ENCODE results near the gene EP300. TPM values are rescaled to one million over a fixed set of nuclear protein-coding genes. Genes with fewer than 3 reads are reported as not detected.

EP300 gene
- total and polyA plus RNA-seq, 2 donors from 2014 or later = 4.1 to 76.8 TPM

DNA sequence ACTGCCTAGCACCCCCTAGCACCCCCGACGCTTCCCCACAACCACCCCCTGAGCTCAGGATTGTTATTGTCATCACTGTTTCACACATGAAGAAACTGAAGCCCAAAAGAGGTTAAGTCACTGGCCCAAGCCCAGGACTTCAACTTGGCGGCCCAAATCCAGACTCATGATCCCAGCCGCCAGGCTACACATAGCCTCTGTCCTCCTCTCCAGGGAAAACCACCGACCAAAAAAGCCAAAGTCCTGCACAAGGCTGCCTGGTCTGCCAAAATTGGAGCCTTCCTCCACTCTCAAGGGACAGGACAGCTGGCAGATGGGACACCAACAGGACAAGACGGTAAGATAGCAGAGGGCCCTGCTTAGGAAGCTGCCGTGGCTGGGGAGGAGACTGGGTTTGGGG, 123.5 kb downstream of the EP300 start:
- Histone ChIP-seq H3K27ac (ENCODE audit: low read depth in 2 of 2, low read length in 2 of 2) (no peak overlapping the region), H3K27me3 (ENCODE audit: control insufficient read depth, insufficient read depth, low read length) (no peaks in the 10 kb centered on the region), H3K4me1 (ENCODE audit: control insufficient read depth in 2 of 3, insufficient read depth in 2 of 3, low read depth in 1 of 3, low read length in 3 of 3) (no peaks in the 10 kb centered on the region), H3K9me3 (ENCODE audit: control insufficient read depth in 2 of 3, insufficient read depth in 1 of 3, low read length in 3 of 3) (peaks cover 0 to 1% (median 0%) of the 10 kb centered on the region in 3 donors), H3K36me3 (ENCODE audit: control insufficient read depth in 2 of 3, insufficient read depth in 3 of 3, low read length in 3 of 3) (peaks cover 2 to 29% (median 10%) of the 10 kb centered on the region in 3 donors), H3K9ac (ENCODE audit: low read length in 3 of 3) (no peak overlapping the region), H3K4me3 (ENCODE audit: low read length in 3 of 3) (no peak overlapping the region)
- DNase-seq = no peak
- intact Hi-C loops (cut with DNase I) = no loop called here
- FAIRE-seq = no peak
- TF ChIP-seq CTCF (IDR thresholded peaks at IDR 0.05; ENCODE audit: borderline replicate concordance, extremely low read depth, insufficient read depth) = no peak

DNA sequence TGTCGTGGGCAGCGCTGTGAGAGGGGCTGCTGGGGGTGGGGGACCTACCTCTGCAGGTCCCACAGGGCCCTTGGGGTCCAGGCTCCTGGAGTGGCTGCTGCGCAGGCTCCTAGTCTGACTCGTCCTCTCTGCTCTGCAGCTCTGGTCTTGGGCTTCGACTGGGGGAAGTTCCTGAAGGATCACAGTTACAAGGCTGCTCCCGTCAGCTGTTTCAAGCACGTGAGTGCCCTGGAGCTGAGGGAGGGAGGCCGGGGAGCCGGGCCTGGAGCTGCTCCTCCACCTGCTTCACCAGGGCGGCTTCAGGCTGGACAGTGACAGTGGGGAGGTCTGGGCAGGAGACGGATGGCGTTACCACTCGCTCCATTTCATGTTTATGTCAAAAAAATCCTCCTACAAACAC, 124.6 kb downstream of the EP300 start:
- peaks cover 2 to 28% (median 14%) of the 10 kb centered on the region in 3 donors for H3K36me3 ChIP-seq (ENCODE audit: control insufficient read depth in 2 of 3, insufficient read depth in 3 of 3, low read length in 3 of 3)
- DNase-seq = peak in 1 of 5 donors; percentile 47
- no peak for TF ChIP-seq CTCF (IDR thresholded peaks at IDR 0.05; ENCODE audit: borderline replicate concordance, extremely low read depth, insufficient read depth)
- peak overlapping the region; percentile 0 to 22 for H3K27ac ChIP-seq (ENCODE audit: low read depth in 2 of 2, low read length in 2 of 2)
- peak overlapping the region in 1 of 3 donors; percentile 3 for H3K4me3 ChIP-seq (ENCODE audit: low read length in 3 of 3)
- no peaks in the 10 kb centered on the region for H3K4me1 ChIP-seq (ENCODE audit: control insufficient read depth in 2 of 3, insufficient read depth in 2 of 3, low read depth in 1 of 3, low read length in 3 of 3)
- no peak for FAIRE-seq
- H3K9me3 ChIP-seq (ENCODE audit: control insufficient read depth in 2 of 3, insufficient read depth in 1 of 3, low read length in 3 of 3) = peaks cover 0 to 1% (median 0%) of the 10 kb centered on the region in 3 donors
- intact Hi-C loops (cut with DNase I) = no loop called here
- H3K27me3 ChIP-seq (ENCODE audit: control insufficient read depth, insufficient read depth, low read length) = no peaks in the 10 kb centered on the region
- H3K9ac ChIP-seq (ENCODE audit: low read length in 3 of 3) = peak overlapping the region in 1 of 3 donors; percentile 34

GRCh38 chr22:41217553-41218157, 125.3 kb downstream of the EP300 start:
- no peak for FAIRE-seq
- no peak overlapping the region for H3K4me3 ChIP-seq (ENCODE audit: low read length in 3 of 3)
- peaks cover 0 to 1% (median 0%) of the 10 kb centered on the region in 3 donors for H3K9me3 ChIP-seq (ENCODE audit: control insufficient read depth in 2 of 3, insufficient read depth in 1 of 3, low read length in 3 of 3)
- no peaks in the 10 kb centered on the region for H3K4me1 ChIP-seq (ENCODE audit: control insufficient read depth in 2 of 3, insufficient read depth in 2 of 3, low read depth in 1 of 3, low read length in 3 of 3)
- H3K27me3 ChIP-seq (ENCODE audit: control insufficient read depth, insufficient read depth, low read length) = no peaks in the 10 kb centered on the region
- peak overlapping the region; percentile 0 to 22 for H3K27ac ChIP-seq (ENCODE audit: low read depth in 2 of 2, low read length in 2 of 2)
- intact Hi-C loops (cut with DNase I) = no loop called here
- DNase-seq = peak; percentile 52 to 91 (median 55)
- H3K9ac ChIP-seq (ENCODE audit: low read length in 3 of 3) = peak overlapping the region in 1 of 3 donors; percentile 34
- no peak for TF ChIP-seq CTCF (IDR thresholded peaks at IDR 0.05; ENCODE audit: borderline replicate concordance, extremely low read depth, insufficient read depth)
- H3K36me3 ChIP-seq (ENCODE audit: control insufficient read depth in 2 of 3, insufficient read depth in 3 of 3, low read length in 3 of 3) = peaks cover 2 to 28% (median 14%) of the 10 kb centered on the region in 3 donors
